ENCODE measurements around the gene HPX.

Gene HPX

GRCh38 chr11:6388748-6389147 is 52.0 kb downstream of the HPX start:
- TF ChIP-seq CTCF (IDR thresholded peaks at IDR 0.05; ENCODE audit: insufficient read depth, low read length) = no peak
- no peak for TF ChIP-seq GABPA (IDR thresholded peaks at IDR 0.05; ENCODE audit: low read depth)
- no peak for TF ChIP-seq POLR2AphosphoS5 (IDR thresholded peaks at IDR 0.05; ENCODE audit: low read depth)
- TF ChIP-seq REST (IDR thresholded peaks at IDR 0.05; ENCODE audit: insufficient replicate concordance, low read depth) = no peak
- TF ChIP-seq SPI1 (IDR thresholded peaks at IDR 0.05; ENCODE audit: borderline replicate concordance, low read depth) = no peak
- DNase-seq (ENCODE audit: low read depth in 1 of 2, low spot score in 1 of 2) = no peak
- Histone ChIP-seq H3K27me3 (ENCODE audit: insufficient read depth, poor library complexity, severe bottlenecking) (peaks cover 2% of the 10 kb centered on the region), H3K4me3 (replicated peaks; ENCODE audit: insufficient read depth, low read length) (no peak overlapping the region), H3K27ac (replicated peaks) (no peak overlapping the region)

GRCh38 chr11:6387811-6388599 is 52.8 kb downstream of the HPX start:
- peaks cover 2% of the 10 kb centered on the region for H3K27me3 ChIP-seq (ENCODE audit: insufficient read depth, poor library complexity, severe bottlenecking)
- TF ChIP-seq REST (IDR thresholded peaks at IDR 0.05; ENCODE audit: insufficient replicate concordance, low read depth) = no peak
- no peak for TF ChIP-seq SPI1 (IDR thresholded peaks at IDR 0.05; ENCODE audit: borderline replicate concordance, low read depth)
- no peak for TF ChIP-seq POLR2AphosphoS5 (IDR thresholded peaks at IDR 0.05; ENCODE audit: low read depth)
- no peak overlapping the region for H3K4me3 ChIP-seq (replicated peaks; ENCODE audit: insufficient read depth, low read length)
- H3K27ac ChIP-seq (replicated peaks) = no peak overlapping the region
- no peak for DNase-seq (ENCODE audit: low read depth in 1 of 2, low spot score in 1 of 2)

- Histone ChIP-seq H3K27me3 (ENCODE audit: insufficient read depth, poor library complexity, severe bottlenecking) (peaks cover 2% of the 10 kb centered on the region), H3K27ac (replicated peaks) (no peak overlapping the region)
- TF ChIP-seq REST (IDR thresholded peaks at IDR 0.05; ENCODE audit: insufficient replicate concordance, low read depth) = no peak
- no peak for TF ChIP-seq POLR2AphosphoS5 (IDR thresholded peaks at IDR 0.05; ENCODE audit: low read depth)
- TF ChIP-seq CTCF (IDR thresholded peaks at IDR 0.05; ENCODE audit: insufficient read depth, low read length) = no peak
- TF ChIP-seq SPI1 (IDR thresholded peaks at IDR 0.05; ENCODE audit: borderline replicate concordance, low read depth) = no peak
- TF ChIP-seq GABPA (IDR thresholded peaks at IDR 0.05; ENCODE audit: low read depth) = no peak
Observed at GRCh38 chr11:6385046-6385777, 55.6 kb downstream of the HPX start.

More at GRCh38 chr11:6385046-6385777, 55.6 kb downstream of the HPX start:
- no peak for DNase-seq (ENCODE audit: low read depth in 1 of 2, low spot score in 1 of 2)
- H3K4me3 ChIP-seq (replicated peaks; ENCODE audit: insufficient read depth, low read length) = no peak overlapping the region
